B cell (primary cell): ENCODE measurements around the gene NR4A2. TPM values are rescaled to one million over a fixed set of nuclear protein-coding genes. Genes with fewer than 3 reads are reported as not detected.

Experiments
- ATAC-seq: fragments of 200-7000 bp; cut with Tn5 transposase; one replicate; pipeline ENCODE4 v1.10.0; 2021; ENCODE audit warnings: low read depth, mild to moderate bottlenecking, moderate number of reproducible peaks, moderate library complexity
- CTCF ChIA-PET: fragments of 350-600 bp; sonication (Branson Sonifier 250); formaldehyde crosslinking; loops from one replicate; lab custom pipeline; 2021; ENCODE audit warnings: antibody characterized with exemption, inconsistent platforms; lab: Charles Lee
- POLR2A ChIA-PET: fragments of 350-600 bp; sonication (Branson Sonifier 250); formaldehyde crosslinking; loops from one replicate; lab custom pipeline; 2021; ENCODE audit warnings: antibody characterized with exemption; lab: Charles Lee
- DNase-seq: peaks from one replicate; pipeline ENCODE4 v3.0.0; 2013
- H2AFZ ChIP-seq: 2 replicates; pipeline ENCODE4 v1.6.1; 2012; ENCODE audit warnings: mild to moderate bottlenecking, low read depth, low read length; ENCODE audit not compliant: insufficient read depth, poor library complexity, severe bottlenecking
- H3K27ac ChIP-seq, 2 donors: 1 replicate in 1 of 2; 2 replicates in 1 of 2; pipeline ENCODE4 v1.5.1; 2012 to 2013; ENCODE audit warnings: low read length in 2 of 2, mild to moderate bottlenecking in 2 of 2, moderate library complexity in 1 of 2
- H3K27me3 ChIP-seq, 4 experiments: fragments of 200-600 bp in 1 of 4; sonication (generic) in 1 of 4; replicated peaks in 1 of 4; 1 replicate in 2 of 4; 2 replicates in 2 of 4; pipeline versions ENCODE4 v1.6.1 to v1.7.0; 2013 to 2016; ENCODE audit warnings: low read length in 3 of 4, mild to moderate bottlenecking in 2 of 4, mixed read lengths in 1 of 4, moderate library complexity in 1 of 4; ENCODE audit not compliant: insufficient read depth in 4 of 4, control insufficient read depth in 3 of 4; ENCODE audit errors: control extremely low read depth in 1 of 4
- H3K36me3 ChIP-seq, 2 experiments: replicated peaks in 1 of 2; 1 replicate in 1 of 2; 2 replicates in 1 of 2; pipeline versions ENCODE4 v1.6.1 to v1.7.1; 2013; ENCODE audit warnings: low read length in 1 of 2; ENCODE audit not compliant: insufficient read depth in 2 of 2, control insufficient read depth in 1 of 2; ENCODE audit errors: control extremely low read depth in 1 of 2, extremely low read depth in 1 of 2
- H3K4me1 ChIP-seq, 2 donors: fragments of 200-600 bp in 1 of 2; sonication (generic) in 1 of 2; 1 replicate in 1 of 2; 2 replicates in 1 of 2; pipeline versions ENCODE4 v1.5.1 to v1.6.1; 2013 to 2017; ENCODE audit warnings: low read length in 2 of 2; ENCODE audit not compliant: control insufficient read depth in 2 of 2, insufficient read depth in 2 of 2
- H3K4me2 ChIP-seq: replicated peaks from 2 replicates; pipeline ENCODE3; 2012; ENCODE audit warnings: mild to moderate bottlenecking, low read depth, low read length; ENCODE audit not compliant: poor library complexity, severe bottlenecking
- H3K4me3 ChIP-seq, 5 experiments: fragments of 200-600 bp in 1 of 5; sonication (generic) in 1 of 5; 1 replicate in 3 of 5; 2 replicates in 2 of 5; pipeline versions ENCODE4 v1.5.1 to v1.7.0; 2011 to 2016; ENCODE audit warnings: low read length in 4 of 5, mild to moderate bottlenecking in 4 of 5, low read depth in 2 of 5, control low read depth in 1 of 5, moderate library complexity in 1 of 5; ENCODE audit not compliant: insufficient read depth in 1 of 5; ENCODE audit errors: control extremely low read depth in 1 of 5, extremely low read depth in 1 of 5
- H3K79me2 ChIP-seq: fragments of 200-600 bp; sonication (generic); one replicate; pipeline ENCODE4 v1.6.0; 2016; ENCODE audit warnings: low read length; ENCODE audit not compliant: control insufficient read depth, insufficient read depth
- H3K9ac ChIP-seq: fragments of 200-600 bp; sonication (generic); 2 replicates; pipeline ENCODE4 v1.6.1; 2017; ENCODE audit warnings: mild to moderate bottlenecking, low read length, moderate library complexity
- H3K9me3 ChIP-seq, 3 donors: one replicate each; pipeline versions ENCODE4 v1.6.1 to v1.7.1; 2013; ENCODE audit warnings: low read length in 2 of 3; ENCODE audit not compliant: control insufficient read depth in 2 of 3, insufficient read depth in 1 of 3; ENCODE audit errors: control extremely low read depth in 1 of 3
- H4K20me1 ChIP-seq: 2 replicates; pipeline ENCODE4 v1.6.0; 2012; ENCODE audit warnings: mild to moderate bottlenecking, low read length; ENCODE audit not compliant: insufficient read depth, control insufficient read depth, poor library complexity, severe bottlenecking
- H3K27ac Mint-ChIP-seq: one replicate; pipeline ENCODE4 v1.8.0; 2021; ENCODE audit warnings: mixed read lengths
- H3K27me3 Mint-ChIP-seq: one replicate; pipeline ENCODE4 v1.8.0; 2021; ENCODE audit warnings: mixed read lengths
- H3K4me1 Mint-ChIP-seq: one replicate; pipeline ENCODE4 v1.8.0; 2021; ENCODE audit warnings: mixed read lengths
- H3K4me3 Mint-ChIP-seq: one replicate; pipeline ENCODE4 v1.8.0; 2021; ENCODE audit warnings: mixed read lengths
- H3K9me3 Mint-ChIP-seq: one replicate; pipeline ENCODE4 v1.8.0; 2022; ENCODE audit warnings: mixed read lengths; ENCODE audit not compliant: insufficient read depth
- EZH2 ChIP-seq: IDR thresholded peaks from 2 replicates; pipeline ENCODE4 v1.6.1; 2012; ENCODE audit warnings: borderline replicate concordance, low read depth, mild to moderate bottlenecking, moderate library complexity, low read length; ENCODE audit not compliant: insufficient read depth, poor library complexity, severe bottlenecking
- WGBS: methylation state at CpG from one replicate; pipeline ENCODE4 v1.1.5; 2013; ENCODE audit warnings: missing lambda C conversion rate; ENCODE audit not compliant: insufficient coverage; 5-methylcytosine and 5-hydroxymethylcytosine counted together
- intact Hi-C: fragments of 100-400 bp; cut with micrococcal nuclease; formaldehyde crosslinking; loops from one replicate; pipeline ENCODE4 v1.10.0; 2022
- polyA plus RNA-seq: library from polyadenylated mRNA; depleted of rRNA; stranded (reverse); fragments of >200 nt; gene quantifications from 2 replicates; pipeline ENCODE4 v1.2.3, GENCODE V29; 2012
- total RNA-seq, 2 donors: library from RNA; stranded (reverse); fragments of 120-200 nt in 1 of 2; gene quantifications; 1 replicate in 1 of 2; 2 replicates in 1 of 2; pipeline versions ENCODE4 v1.2.3 to v1.2.4, GENCODE V29; 2013 to 2022
- TF ChIP-seq, protein P1 (sequence below): fragments of 200-600 bp; IDR thresholded peaks from one replicate; pipeline ENCODE4 v1.8.0; 2022; ENCODE audit warnings: antibody characterized with exemption, mild to moderate bottlenecking

Gene NR4A2
- total and polyA plus RNA-seq, 2 donors (not counting 1 experiment from before 2014, with no cell fraction given): 30.6 to 177 TPM

DNA sequence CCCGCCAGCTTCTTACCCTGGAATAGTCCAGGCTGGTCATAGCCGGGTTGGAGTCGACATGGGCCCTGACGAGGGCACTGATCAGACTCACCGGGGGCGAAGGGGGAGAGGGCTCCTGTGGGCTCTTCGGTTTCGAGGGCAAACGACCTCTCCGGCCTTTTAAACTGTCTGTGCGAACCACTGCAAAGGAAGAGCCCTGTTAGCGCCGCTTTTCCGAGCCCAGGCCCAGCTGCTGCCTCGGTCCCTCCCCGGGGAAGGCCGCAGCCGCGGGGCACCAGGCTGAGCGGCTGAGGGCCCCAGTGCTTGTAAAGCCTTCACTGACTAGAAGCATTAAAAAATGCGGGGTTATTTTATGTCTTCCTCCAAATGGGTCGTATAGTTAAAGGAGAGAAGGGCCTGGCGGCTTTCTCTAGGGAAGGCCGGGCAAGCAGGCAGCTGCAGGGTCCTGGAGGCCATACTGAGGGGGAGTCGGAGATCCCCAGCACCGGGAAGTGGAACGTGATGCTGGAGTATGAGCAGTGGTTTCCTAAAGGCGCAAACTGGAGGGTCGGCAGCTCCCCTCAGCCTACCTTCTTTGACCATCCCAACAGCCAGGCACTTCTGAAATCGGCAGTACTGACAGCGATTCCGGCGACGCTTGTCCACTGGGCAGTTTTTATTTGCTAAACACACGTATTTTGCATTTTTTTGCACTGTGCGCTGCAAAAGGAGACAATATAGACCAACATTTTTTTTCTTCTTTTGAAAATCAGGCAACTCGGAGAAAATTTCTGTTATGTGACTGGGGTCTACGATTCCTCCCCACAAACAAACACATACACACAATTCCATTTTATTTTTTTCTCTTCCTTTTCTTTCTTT is 4.5 kb downstream of the NR4A2 start:
- H3K27me3 Mint-ChIP-seq: peaks cover 67% of the 10 kb centered on the region
- peaks cover 40 to 55% of the 10 kb centered on the region in 2 donors for H3K4me1 ChIP-seq
- H2AFZ ChIP-seq: no peak overlapping the region
- H3K4me2 ChIP-seq: peak overlapping the region; percentile 75
- H3K9me3 Mint-ChIP-seq: peaks cover 3% of the 10 kb centered on the region
- peaks cover 4% of the 10 kb centered on the region for H3K79me2 ChIP-seq
- H3K27me3 ChIP-seq: peaks cover 4 to 87% (median 77%) of the 10 kb centered on the region in 4 experiments
- H3K27ac ChIP-seq: no peak overlapping the region
- ChIA-PET POLR2A (interaction anchor here (1.3 kb wide), 1 partner anchor 14 kb away, joined by 3 read pairs; no protein-coding TSS in a partner anchor), CTCF (interaction anchor here (1.7 kb wide), 1 partner anchor 13 kb away, joined by 6 read pairs; no protein-coding TSS in a partner anchor)
- intact Hi-C loops: no loop called here
- peak overlapping the region; percentile 95 for H3K4me3 Mint-ChIP-seq
- no peak overlapping the region for H3K9ac ChIP-seq
- H3K9me3 ChIP-seq: peaks cover 0 to 25% (median 5%) of the 10 kb centered on the region in 3 donors
- peaks cover 30% of the 10 kb centered on the region for H4K20me1 ChIP-seq
- peaks cover 48% of the 10 kb centered on the region for H3K4me1 Mint-ChIP-seq
- no peak overlapping the region for H3K27ac Mint-ChIP-seq
- WGBS: 30% methylated on average over 34 of the region's 38 CpGs
- ATAC-seq (no peak), DNase-seq (peak; percentile 63)
- H3K36me3 ChIP-seq: no peaks in the 10 kb centered on the region
- no peak for TF ChIP-seq EZH2
- TF ChIP-seq, protein P1, sequence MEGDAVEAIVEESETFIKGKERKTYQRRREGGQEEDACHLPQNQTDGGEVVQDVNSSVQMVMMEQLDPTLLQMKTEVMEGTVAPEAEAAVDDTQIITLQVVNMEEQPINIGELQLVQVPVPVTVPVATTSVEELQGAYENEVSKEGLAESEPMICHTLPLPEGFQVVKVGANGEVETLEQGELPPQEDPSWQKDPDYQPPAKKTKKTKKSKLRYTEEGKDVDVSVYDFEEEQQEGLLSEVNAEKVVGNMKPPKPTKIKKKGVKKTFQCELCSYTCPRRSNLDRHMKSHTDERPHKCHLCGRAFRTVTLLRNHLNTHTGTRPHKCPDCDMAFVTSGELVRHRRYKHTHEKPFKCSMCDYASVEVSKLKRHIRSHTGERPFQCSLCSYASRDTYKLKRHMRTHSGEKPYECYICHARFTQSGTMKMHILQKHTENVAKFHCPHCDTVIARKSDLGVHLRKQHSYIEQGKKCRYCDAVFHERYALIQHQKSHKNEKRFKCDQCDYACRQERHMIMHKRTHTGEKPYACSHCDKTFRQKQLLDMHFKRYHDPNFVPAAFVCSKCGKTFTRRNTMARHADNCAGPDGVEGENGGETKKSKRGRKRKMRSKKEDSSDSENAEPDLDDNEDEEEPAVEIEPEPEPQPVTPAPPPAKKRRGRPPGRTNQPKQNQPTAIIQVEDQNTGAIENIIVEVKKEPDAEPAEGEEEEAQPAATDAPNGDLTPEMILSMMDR: no peak
- H3K4me3 ChIP-seq: peak overlapping the region in 1 of 5 experiments; percentile 51
